Stimulated activated CD4-positive, alpha-beta T cell treated with anti-CD3 and anti-CD28 coated beads, Interleukin-1b, Interleukin-23, amount 100 ng/mL, for 24 hours (primary cell): Measurements from ENCODE around the gene TULP1.
"Not testable (repeated sequence)": the region's sequence is repeated elsewhere in the genome, so short reads cannot be mapped to it uniquely, and the experiment has no call there.

Source experiments
- DNase-seq, 4 experiments: peaks; one replicate each; pipeline ENCODE4 v3.0.0-alpha.2; 2020; ENCODE audit warnings: low read depth in 4 of 4, low spot score in 1 of 4

The TULP1 gene

GRCh38 chr6:35522151-35522550 lies 9.5 kb upstream of the TULP1 start:
- DNase-seq = no peak

GRCh38 chr6:35521235-35521634 lies 8.5 kb upstream of the TULP1 start:
- DNase-seq = no peak

GRCh38 chr6:35519313-35520015 lies 6.8 kb upstream of the TULP1 start:
- no peak for DNase-seq

GRCh38 chr6:35518566-35519312 lies 6.0 kb upstream of the TULP1 start:
- no peak for DNase-seq

GRCh38 chr6:35517978-35518377 lies 5.3 kb upstream of the TULP1 start:
- DNase-seq = not testable (repeated sequence)

GRCh38 chr6:35516712-35517111 lies 4.0 kb upstream of the TULP1 start:
- DNase-seq = no peak

GRCh38 chr6:35515939-35516338 lies 3.2 kb upstream of the TULP1 start:
- not testable (repeated sequence) for DNase-seq

- DNase-seq = no peak
Observed at GRCh38 chr6:35514587-35514986, 1.9 kb upstream of the TULP1 start.

- DNase-seq = no peak
Observed at GRCh38 chr6:35512006-35512405, 690 bp downstream of the TULP1 start.

GRCh38 chr6:35511562-35511941 lies 1.1 kb downstream of the TULP1 start:
- no peak for DNase-seq

GRCh38 chr6:35510916-35511561 lies 1.7 kb downstream of the TULP1 start:
- no peak for DNase-seq

- no peak for DNase-seq
Observed at GRCh38 chr6:35508542-35508941, 4.2 kb downstream of the TULP1 start.

- no peak for DNase-seq
Observed at GRCh38 chr6:35508027-35508426, 4.7 kb downstream of the TULP1 start.

GRCh38 chr6:35507221-35507620 lies 5.5 kb downstream of the TULP1 start:
- no peak for DNase-seq

GRCh38 chr6:35506536-35506935 lies 6.2 kb downstream of the TULP1 start:
- no peak for DNase-seq

- no peak for DNase-seq
Observed at GRCh38 chr6:35505999-35506412, 6.7 kb downstream of the TULP1 start.

GRCh38 chr6:35503534-35503933 lies 9.2 kb downstream of the TULP1 start:
- no peak for DNase-seq

GRCh38 chr6:35501784-35502183 lies 10.9 kb downstream of the TULP1 start:
- DNase-seq = no peak

GRCh38 chr6:35500782-35501181 lies 11.9 kb downstream of the TULP1 start:
- DNase-seq = no peak

GRCh38 chr6:35499372-35499771 lies 13.3 kb downstream of the TULP1 start:
- no peak for DNase-seq

- no peak for DNase-seq
Observed at GRCh38 chr6:35498422-35499067, 14.2 kb downstream of the TULP1 start.
